Mammary epithelial cell (primary cell): Measurements from ENCODE around the gene WSCD2.

Experiments
- EZH2 ChIP-seq: IDR thresholded peaks from 2 replicates; pipeline ENCODE4 v1.6.1; 2012; ENCODE audit warnings: low read length, inconsistent platforms, borderline replicate concordance
- TF ChIP-seq, protein P1 (sequence below), 2 donors: IDR thresholded peaks in 1 of 2; conservative IDR thresholded peaks in 1 of 2; 2 replicates each; pipeline ENCODE4 v1.5.1; 2011 to 2012; ENCODE audit warnings: inconsistent platforms in 2 of 2, low read length in 2 of 2, mild to moderate bottlenecking in 2 of 2, control low read depth in 1 of 2, low read depth in 1 of 2; ENCODE audit not compliant: insufficient read depth in 1 of 2; ENCODE audit errors: extremely low read depth in 1 of 2

DNA sequence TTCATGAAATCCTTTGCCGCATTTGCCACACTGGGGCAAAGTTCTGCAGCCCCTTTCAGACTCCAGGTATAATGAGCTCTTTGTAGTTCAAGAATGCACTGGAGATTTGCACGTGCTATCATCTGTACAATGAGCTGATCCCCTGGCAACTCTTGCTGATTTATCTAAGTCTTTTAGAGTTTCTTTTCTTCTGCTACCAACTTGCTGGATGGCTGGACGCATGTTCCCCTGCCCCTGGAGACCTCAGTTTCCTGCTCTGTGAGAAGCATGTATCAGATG is 106.8 kb downstream of the WSCD2 start:
- TF ChIP-seq, protein P1, sequence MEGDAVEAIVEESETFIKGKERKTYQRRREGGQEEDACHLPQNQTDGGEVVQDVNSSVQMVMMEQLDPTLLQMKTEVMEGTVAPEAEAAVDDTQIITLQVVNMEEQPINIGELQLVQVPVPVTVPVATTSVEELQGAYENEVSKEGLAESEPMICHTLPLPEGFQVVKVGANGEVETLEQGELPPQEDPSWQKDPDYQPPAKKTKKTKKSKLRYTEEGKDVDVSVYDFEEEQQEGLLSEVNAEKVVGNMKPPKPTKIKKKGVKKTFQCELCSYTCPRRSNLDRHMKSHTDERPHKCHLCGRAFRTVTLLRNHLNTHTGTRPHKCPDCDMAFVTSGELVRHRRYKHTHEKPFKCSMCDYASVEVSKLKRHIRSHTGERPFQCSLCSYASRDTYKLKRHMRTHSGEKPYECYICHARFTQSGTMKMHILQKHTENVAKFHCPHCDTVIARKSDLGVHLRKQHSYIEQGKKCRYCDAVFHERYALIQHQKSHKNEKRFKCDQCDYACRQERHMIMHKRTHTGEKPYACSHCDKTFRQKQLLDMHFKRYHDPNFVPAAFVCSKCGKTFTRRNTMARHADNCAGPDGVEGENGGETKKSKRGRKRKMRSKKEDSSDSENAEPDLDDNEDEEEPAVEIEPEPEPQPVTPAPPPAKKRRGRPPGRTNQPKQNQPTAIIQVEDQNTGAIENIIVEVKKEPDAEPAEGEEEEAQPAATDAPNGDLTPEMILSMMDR (conservative IDR thresholded peaks at IDR 0.05 in 1 of 2, IDR thresholded peaks at IDR 0.05 in 1 of 2; ENCODE audit: extremely low read depth in 1 of 2, insufficient read depth in 1 of 2, low read depth in 1 of 2, low read length in 2 of 2): no peak
- TF ChIP-seq EZH2: no peak
